NT2/D1 (cell line): ENCODE measurements around the gene P2RY14.

Source experiments
- DNase-seq: peaks from one replicate; pipeline ENCODE4 v3.0.0-alpha.2; 2011; ENCODE audit warnings: low read depth, low spot score
- H3K27me3 ChIP-seq: 2 replicates; pipeline ENCODE4 v1.6.0; 2011; ENCODE audit warnings: mild to moderate bottlenecking; ENCODE audit not compliant: insufficient read length, insufficient read depth
- H3K36me3 ChIP-seq: 2 replicates; pipeline ENCODE4 v1.6.1; 2011; ENCODE audit warnings: mild to moderate bottlenecking, low read length, mixed read lengths; ENCODE audit not compliant: insufficient read depth, insufficient read length
- H3K4me1 ChIP-seq: 2 replicates; pipeline ENCODE4 v1.5.1; 2011; ENCODE audit not compliant: insufficient read depth, insufficient read length
- H3K4me3 ChIP-seq: 2 replicates; pipeline ENCODE4 v1.5.1; 2011; ENCODE audit warnings: low read depth; ENCODE audit not compliant: insufficient read length
- H3K9ac ChIP-seq: 2 replicates; pipeline ENCODE4 v1.6.0; 2011; ENCODE audit warnings: low read depth; ENCODE audit not compliant: insufficient read length
- H3K9me3 ChIP-seq: 2 replicates; pipeline ENCODE4 v1.5.1; 2011; ENCODE audit warnings: mild to moderate bottlenecking, low read length; ENCODE audit not compliant: insufficient read depth
- SUZ12 ChIP-seq: IDR thresholded peaks from 2 replicates; pipeline ENCODE4 v1.6.1; 2011; ENCODE audit not compliant: insufficient read length, insufficient read depth; ENCODE audit errors: extremely low read depth
- YY1 ChIP-seq: IDR thresholded peaks from 2 replicates; pipeline ENCODE4 v1.6.1; 2011; ENCODE audit not compliant: insufficient read length, insufficient read depth
- ZNF274 ChIP-seq: IDR thresholded peaks from 2 replicates; pipeline ENCODE4 v1.6.1; 2011; ENCODE audit warnings: mild to moderate bottlenecking, low read depth, low read length

The P2RY14 gene

GRCh38 chr3:151214459-151214858 is 63.9 kb downstream of the P2RY14 start:
- peaks cover 4% of the 10 kb centered on the region for H3K4me1 ChIP-seq
- no peaks in the 10 kb centered on the region for H3K27me3 ChIP-seq
- no peaks in the 10 kb centered on the region for H3K36me3 ChIP-seq
- no peak for DNase-seq
- no peak overlapping the region for H3K4me3 ChIP-seq
- no peak overlapping the region for H3K9ac ChIP-seq
- H3K9me3 ChIP-seq, result no peaks in the 10 kb centered on the region
- no peak for TF ChIP-seq ZNF274
- no peak for TF ChIP-seq SUZ12
- no peak for TF ChIP-seq YY1

- Histone ChIP-seq H3K36me3 (no peaks in the 10 kb centered on the region), H3K9ac (no peak overlapping the region), H3K4me1 (peaks cover 4% of the 10 kb centered on the region), H3K9me3 (no peaks in the 10 kb centered on the region), H3K4me3 (no peak overlapping the region), H3K27me3 (no peaks in the 10 kb centered on the region)
- TF ChIP-seq YY1 (no peak), SUZ12 (no peak), ZNF274 (no peak)
- DNase-seq, result no peak
Observed at GRCh38 chr3:151213881-151214280, 64.5 kb downstream of the P2RY14 start.

- no peak for DNase-seq
- H3K27me3 ChIP-seq, result no peaks in the 10 kb centered on the region
- no peak for TF ChIP-seq YY1
- H3K9me3 ChIP-seq, result no peaks in the 10 kb centered on the region
- peaks cover 4% of the 10 kb centered on the region for H3K4me1 ChIP-seq
- H3K36me3 ChIP-seq, result no peaks in the 10 kb centered on the region
- no peak overlapping the region for H3K9ac ChIP-seq
- H3K4me3 ChIP-seq, result no peak overlapping the region
Observed at GRCh38 chr3:151213151-151213550, 65.2 kb downstream of the P2RY14 start.

- Histone ChIP-seq H3K36me3 (no peaks in the 10 kb centered on the region), H3K9me3 (no peaks in the 10 kb centered on the region), H3K9ac (no peak overlapping the region), H3K4me1 (no peaks in the 10 kb centered on the region), H3K4me3 (no peak overlapping the region), H3K27me3 (no peaks in the 10 kb centered on the region)
- no peak for DNase-seq
- TF ChIP-seq ZNF274 (no peak), YY1 (no peak), SUZ12 (no peak)
Observed at GRCh38 chr3:151210676-151211381, 67.5 kb downstream of the P2RY14 start.

GRCh38 chr3:151209654-151210053 is 68.7 kb downstream of the P2RY14 start:
- Histone ChIP-seq H3K36me3 (no peaks in the 10 kb centered on the region), H3K4me3 (no peak overlapping the region), H3K4me1 (no peaks in the 10 kb centered on the region), H3K27me3 (no peaks in the 10 kb centered on the region), H3K9ac (no peak overlapping the region), H3K9me3 (no peaks in the 10 kb centered on the region)
- TF ChIP-seq ZNF274, result no peak
- TF ChIP-seq YY1, result no peak
- TF ChIP-seq SUZ12, result no peak
- no peak for DNase-seq

GRCh38 chr3:151206201-151206600 is 72.1 kb downstream of the P2RY14 start:
- H3K36me3 ChIP-seq, result no peaks in the 10 kb centered on the region
- no peak overlapping the region for H3K4me3 ChIP-seq
- no peak overlapping the region for H3K9ac ChIP-seq
- no peaks in the 10 kb centered on the region for H3K9me3 ChIP-seq
- no peaks in the 10 kb centered on the region for H3K4me1 ChIP-seq
- no peaks in the 10 kb centered on the region for H3K27me3 ChIP-seq
- no peak for DNase-seq
- TF ChIP-seq SUZ12 (no peak), YY1 (no peak), ZNF274 (no peak)

- Histone ChIP-seq H3K9ac (no peak overlapping the region), H3K36me3 (no peaks in the 10 kb centered on the region), H3K4me3 (no peak overlapping the region), H3K4me1 (no peaks in the 10 kb centered on the region), H3K27me3 (no peaks in the 10 kb centered on the region), H3K9me3 (no peaks in the 10 kb centered on the region)
- TF ChIP-seq ZNF274 (no peak), SUZ12 (no peak), YY1 (no peak)
- no peak for DNase-seq
Observed at GRCh38 chr3:151205482-151205881, 72.9 kb downstream of the P2RY14 start.
